SW 1271 (cell line): ENCODE results near the gene KIF23.
"Not testable (repeated sequence)": the region's sequence is repeated elsewhere in the genome, so short reads cannot be mapped to it uniquely, and the experiment has no call there.

Experiments used
- DNase-seq, 2 experiments: peaks; one replicate each; lab custom pipeline; 2025; lab: John Stamatoyannopoulos, UW

The KIF23 gene

GRCh38 chr15:69434679-69435078, 20.5 kb downstream of the KIF23 start:
- DNase-seq = no peak

GRCh38 chr15:69435985-69436384, 21.8 kb downstream of the KIF23 start:
- DNase-seq = no peak

DNA sequence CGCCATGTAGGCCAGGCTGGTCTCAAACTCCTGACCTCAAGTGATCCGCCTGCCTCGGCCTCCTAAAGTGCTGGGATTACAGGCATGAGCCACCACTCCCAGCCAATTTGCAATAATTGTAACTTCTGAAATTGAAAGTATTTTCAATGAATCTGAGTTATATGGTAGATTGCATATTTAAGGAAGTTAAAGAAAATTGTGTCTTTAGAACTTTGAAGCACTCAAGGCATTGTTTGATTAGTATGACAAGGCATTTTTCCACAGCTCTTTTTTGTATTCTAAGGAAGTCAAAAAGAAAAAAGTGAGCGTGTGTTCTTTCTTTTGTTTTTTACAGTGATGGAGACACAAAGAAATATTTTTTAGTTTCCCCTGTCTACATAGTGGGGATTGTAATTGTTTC, 22.8 kb downstream of the KIF23 start:
- no peak for DNase-seq

DNA sequence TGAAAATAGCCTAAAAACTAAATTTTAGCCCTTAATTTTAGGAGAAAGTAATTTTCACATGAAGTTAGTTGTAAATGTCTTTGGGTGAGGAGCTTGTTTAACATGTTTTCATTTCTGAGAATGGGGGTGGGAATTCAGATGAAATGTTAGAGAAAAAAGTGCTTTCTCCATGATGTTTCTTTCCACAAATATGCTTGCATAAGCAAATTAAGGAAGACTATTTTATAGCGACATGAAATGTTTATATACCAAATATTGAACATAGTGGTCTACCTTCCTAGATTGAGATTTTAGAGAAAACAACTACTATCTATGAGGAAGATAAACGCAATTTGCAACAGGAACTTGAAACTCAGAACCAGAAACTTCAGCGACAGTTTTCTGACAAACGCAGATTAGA, 25.5 kb downstream of the KIF23 start:
- no peak for DNase-seq

DNA sequence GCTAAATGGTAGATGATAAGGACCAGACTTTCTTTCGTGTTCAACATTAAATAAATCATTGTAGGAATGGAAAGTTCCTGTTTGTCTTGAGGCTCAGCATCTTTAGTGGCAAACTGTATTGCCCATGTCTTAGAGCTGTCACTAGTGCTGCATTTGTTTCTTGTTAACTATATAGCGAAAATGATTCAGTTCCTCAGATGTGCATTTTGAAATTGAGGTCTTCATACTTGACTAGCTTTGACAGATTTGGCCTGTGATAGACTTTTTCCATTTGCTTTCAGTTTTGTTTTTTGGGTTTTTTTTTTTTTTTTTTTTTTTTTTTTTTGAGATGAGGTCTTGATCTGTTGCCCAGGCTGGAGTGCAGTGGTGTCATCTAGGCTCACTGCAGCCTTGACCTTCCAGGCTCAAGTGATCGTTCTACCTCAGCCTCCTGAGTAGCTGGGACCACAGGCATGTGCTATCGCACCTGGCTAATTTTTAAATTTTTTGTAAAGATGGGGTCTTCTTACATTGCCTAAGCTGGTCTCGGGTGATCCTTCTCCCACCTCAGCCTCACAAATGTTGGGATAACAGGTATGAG, 29.0 kb downstream of the KIF23 start:
- no peak for DNase-seq

DNA sequence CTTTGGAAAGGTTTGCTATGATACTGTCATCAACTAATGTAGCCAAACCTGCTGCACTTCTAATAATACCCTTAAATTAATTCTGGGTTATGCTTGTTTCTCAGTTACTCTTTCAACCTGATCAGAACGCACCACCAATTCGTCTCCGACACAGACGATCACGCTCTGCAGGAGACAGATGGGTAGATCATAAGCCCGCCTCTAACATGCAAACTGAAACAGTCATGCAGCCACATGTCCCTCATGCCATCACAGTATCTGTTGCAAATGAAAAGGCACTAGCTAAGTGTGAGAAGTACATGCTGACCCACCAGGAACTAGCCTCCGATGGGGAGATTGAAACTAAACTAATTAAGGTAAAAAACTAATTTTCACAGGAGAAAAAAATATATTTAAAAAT, 30.5 kb downstream of the KIF23 start:
- no peak for DNase-seq

- no peak for DNase-seq
Observed at GRCh38 chr15:69446953-69447352, 32.8 kb downstream of the KIF23 start.

DNA sequence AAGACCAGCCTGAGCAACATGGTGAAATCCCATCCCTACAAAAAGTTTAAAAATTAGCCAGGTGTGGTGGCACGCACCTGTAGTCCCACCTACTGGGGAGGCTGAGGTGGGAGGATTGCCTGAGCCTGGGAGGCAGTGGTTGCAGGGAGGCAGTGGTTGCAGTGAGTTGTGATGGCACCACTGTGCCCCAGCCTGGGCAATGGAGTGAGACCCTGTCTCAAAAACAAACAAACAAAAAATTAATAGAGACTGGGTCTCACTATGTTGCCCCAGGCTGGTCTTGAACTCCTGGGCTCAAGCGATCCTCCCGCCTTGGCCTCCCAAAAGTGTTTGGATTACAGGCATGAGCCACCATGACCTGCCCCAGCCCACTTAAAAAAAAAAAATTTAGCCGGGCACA, 36.1 kb downstream of the KIF23 start:
- DNase-seq = not testable (repeated sequence)

DNA sequence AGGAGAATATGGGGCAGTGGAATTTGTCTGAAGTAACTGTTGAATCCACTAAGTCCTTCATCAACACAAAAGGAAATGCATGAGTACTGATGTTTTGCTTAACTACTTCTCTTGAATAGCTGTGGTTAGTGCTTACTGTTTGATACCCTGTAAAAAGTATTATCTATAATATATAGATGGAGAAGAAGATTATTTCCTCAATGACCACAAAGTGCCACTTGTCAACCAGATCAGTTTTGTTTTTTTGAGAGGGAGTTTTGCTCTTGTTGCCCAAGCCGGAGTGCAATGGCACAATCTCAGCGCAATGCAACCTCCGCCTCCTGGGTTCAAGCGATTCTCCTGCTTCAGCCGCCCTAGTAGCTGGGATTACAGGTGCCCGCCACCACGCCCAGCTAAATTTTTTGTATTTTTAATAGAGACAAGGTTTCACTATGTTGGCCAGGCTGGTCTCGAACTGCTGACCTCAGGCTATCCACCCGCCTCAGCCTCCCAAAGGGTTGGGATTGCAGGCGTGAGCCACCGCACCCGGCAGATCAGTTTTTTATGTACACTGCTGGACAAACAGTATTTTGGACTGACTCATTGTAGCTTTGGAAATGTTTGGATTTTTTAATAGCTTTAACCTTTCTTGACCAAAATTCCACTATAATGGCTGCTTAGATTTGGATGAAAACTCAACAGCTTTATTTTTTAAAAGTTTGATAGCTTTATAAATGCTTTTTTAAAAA, 37.0 kb downstream of the KIF23 start:
- no peak for DNase-seq

DNA sequence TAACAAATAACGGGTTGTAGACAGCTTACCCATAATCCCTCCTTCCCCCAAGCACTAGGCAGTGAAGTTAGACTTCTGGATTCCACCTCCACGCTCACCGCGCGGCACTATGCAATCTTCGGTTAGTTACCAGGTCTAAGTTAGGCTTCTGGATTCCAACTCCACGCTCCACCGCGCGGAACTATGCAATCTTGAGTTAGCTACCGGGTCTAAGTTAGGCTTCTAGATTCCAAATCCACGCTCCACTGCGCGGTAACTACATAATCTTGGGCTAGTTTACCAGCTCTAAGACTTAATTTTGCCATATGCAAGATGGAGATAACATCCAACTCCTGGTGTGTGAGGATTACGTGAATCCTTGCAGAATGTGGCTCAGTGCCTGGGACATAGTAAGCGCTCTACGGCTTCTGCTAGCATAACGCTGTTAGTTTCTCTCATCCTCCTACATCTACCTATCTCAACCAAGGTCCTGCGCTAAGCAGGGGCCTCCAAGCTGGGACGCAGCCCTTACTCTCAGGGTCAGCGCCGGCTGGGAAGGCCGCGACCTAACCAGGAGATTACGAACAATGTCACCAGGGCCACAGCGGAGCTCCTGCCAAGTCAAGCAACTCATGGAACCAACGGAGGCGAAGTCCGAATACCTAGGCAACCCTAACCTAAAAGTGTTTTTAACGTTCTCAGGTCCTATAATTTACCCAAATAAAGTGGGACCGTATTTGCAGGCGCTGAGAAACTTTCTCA, 38.0 kb downstream of the KIF23 start:
- no peak for DNase-seq

- DNase-seq = peak; percentile 64 to 92
Observed at GRCh38 chr15:69452692-69453521, 38.8 kb downstream of the KIF23 start, which contains the start of gene RPLP1. Gene RPLP1 (plus strand): TSS chr15:69452818. CDS start chr15:69452949, 131 bp downstream.

DNA sequence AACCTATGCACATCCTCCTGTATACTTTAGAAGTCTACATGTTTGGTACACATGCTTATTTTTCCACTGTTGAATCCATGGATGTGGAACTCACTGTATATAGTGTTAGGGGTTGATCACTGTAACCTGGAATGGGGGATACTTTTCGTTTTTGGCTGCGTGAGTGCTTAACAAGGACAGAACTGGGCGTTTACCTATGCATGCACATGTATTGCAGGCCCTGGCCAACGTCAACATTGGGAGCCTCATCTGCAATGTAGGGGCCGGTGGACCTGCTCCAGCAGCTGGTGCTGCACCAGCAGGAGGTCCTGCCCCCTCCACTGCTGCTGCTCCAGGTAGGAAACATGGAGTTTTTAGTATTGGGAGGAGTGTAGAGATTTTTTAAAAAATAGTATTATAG, 40.8 kb downstream of the KIF23 start:
- DNase-seq = no peak

DNA sequence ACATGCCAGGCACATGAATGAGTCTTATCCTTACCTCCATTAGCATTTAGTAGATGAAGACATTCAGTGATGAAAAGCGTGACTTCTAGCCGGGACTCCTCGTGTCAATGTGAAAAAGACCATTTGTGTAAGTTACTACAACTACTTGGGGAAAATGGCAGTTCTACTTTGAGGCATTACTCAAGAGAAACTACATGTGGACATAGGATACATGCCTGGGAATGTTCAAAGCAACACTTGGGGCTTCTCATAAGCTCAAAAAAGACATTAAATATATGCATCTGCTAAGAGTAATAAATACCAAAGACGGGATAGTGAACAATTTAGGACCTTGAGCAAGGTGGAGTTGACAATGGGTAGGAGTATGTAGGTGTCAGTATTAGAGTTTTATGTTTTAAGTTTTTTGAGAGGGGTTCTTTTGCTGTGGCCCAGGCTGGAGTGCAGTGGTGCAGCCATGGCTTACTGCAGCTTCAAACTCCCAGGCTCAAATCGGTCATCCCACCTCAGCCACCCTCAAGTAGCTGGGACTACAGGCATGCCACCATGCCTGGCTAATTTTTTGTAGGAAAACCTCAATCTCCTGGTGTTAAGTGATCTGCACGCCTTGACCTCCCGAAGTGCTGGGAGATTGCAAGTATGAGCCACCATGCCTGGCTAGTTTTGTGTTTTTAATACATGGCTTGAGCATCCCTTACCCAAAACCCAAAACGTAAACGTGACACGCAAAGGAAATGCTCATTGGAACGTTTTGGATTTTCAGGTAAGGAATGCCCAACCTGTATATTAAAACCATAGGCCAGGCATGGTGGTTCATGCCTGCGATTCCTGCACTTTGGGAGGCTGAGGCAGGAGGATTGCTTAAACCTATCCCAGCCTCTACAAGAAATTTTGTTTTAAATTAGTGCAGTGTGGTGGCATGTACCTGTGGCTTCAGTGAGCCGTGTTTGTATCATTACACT, 42.3 kb downstream of the KIF23 start:
- DNase-seq = no peak

- DNase-seq = no peak
Observed at GRCh38 chr15:69457304-69458280, 43.4 kb downstream of the KIF23 start.

DNA sequence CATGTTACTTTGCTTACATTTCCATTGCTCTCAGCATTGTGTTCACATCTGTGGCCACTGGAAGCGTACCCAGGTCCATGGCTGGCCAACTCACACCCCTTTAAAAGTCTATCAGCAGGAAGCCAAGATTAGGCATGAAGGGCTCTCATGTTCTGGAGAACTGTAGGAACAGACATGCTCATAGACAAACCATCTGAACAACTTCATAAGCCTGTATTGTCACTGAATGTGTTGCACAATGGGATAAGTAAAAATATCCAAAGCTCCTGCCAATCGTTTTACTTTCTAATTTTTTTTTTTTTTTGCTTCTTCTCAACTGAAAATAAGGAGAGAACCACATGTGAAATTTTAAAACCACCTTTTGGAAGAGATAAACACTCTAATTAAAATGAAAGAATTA, 44.9 kb downstream of the KIF23 start:
- no peak for DNase-seq

- DNase-seq = no peak
Observed at GRCh38 chr15:69460481-69460880, 46.3 kb downstream of the KIF23 start.

GRCh38 chr15:69462030-69462492, 47.9 kb downstream of the KIF23 start:
- no peak for DNase-seq

DNA sequence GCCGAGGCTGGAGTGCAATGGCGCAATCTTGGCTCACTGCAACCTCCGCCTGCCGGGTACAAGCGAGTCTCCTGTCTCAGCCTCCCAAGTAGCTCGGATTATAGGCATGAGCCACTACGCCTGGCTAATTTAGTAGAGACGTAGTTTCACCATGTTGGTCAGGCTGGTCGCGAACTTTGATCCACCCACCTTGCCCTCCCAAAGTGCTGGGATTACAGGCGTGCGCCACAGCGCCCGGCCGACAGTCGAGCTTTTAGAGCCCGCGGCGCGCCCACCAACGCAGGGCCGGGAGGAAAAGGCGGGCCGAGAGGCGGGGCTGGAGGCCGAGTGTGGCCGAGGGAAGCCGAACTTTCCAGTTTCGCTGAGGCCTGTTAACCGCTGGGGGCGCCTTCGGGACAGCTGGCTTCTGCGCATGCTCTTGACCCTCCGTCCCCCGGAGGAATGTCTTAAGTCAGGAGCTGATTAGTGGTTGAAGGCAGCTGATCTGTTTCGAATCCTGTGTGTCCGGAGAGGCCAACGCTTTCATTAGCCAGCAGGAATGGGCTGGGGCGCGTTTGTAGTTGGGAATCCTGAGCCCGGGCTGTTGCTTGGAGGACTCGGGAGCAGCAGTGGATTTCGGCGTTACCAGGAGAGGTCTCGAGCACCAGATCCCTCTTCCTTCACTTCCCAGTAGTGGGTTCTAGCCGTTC, 48.5 kb downstream of the KIF23 start:
- peak; percentile 96 to 99 for DNase-seq

DNA sequence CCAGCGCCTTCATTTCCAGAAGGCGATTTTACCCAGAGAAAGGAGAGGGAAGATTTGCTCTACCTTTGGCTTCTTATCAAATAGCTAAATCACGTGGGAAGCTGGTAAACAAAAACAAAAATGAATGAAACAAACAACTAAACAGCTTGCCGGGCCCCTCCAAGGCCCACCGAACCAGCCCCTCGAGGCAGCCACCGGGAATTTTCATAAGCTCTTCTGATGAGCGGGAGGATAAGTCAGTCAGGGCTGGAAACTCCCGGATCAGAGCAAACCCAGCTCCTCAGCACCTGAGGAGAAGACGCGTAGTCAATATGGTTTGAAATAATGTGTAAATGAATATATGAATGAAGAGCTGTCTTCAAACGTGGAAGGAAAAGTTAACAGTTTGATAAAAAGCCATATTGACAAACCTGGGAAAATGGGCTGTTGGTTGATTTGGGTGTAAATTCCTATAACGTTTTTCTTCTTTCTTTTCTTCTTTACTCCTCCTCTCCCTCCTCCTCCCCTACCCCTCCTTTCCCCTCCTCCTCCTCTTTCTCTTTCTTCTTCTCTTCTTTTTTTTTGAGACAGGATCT, 49.1 kb downstream of the KIF23 start:
- DNase-seq = peak in 1 of 2 experiments; percentile 68
